ENCODE measurements around the gene WDR86.

Gene WDR86

DNA sequence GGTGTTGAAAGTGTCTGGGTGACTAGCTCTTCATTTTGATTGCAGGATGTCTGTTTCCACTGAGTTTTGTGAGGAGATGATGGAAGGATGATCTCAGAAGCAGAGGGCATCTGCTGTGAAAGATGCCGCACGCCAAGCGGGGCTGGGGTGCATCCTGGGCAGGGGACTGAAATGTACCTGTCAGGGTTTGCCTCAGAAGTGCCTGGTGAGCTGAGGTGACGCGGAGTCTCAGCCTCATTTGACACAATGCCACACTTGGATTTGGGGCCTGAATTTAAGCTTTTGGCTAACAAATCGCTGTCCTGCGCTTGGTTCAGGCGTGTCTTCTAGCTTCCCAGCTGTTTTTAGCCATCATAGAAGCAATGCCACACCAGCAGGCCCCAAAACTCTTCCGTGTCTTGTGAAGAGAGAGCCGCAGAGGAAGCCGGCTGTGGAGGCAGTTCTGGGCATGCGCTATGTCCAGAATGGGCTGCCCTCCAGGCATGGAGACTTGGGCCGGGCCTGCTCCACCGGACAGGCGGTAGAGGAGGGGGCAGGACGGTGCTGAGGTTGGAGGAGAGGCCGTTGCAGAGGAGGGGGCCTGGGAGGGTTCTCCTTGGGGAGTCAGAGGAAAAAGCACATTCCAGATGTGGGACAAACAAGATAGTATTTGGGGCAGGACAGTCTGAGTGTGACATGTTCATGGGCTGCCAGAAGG lies 31.2 kb downstream of the WDR86 start:
- no peak for DNase-seq

DNA sequence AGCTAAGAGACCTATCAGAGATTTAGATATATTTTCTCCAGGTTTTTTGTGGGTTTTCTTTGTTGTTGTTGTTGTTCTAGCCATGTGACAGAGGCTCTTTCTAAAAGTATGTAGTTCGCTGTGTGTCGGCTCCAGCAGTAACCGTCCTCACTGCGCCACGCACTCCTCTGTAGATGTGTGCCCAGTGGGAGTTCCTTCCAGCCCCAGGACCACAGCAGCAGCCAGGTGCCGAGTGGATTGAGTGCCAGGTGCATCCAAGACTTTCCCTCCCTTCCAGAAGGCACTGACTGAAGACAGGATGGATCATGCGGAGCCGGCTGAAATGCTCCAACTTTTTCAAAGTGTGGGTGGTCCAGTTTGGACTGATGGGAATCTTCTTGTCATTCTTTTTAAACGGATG lies 31.8 kb downstream of the WDR86 start:
- DNase-seq = no peak

- DNase-seq = no peak
Measured at GRCh38 chr7:151377406-151377805, 32.4 kb downstream of the WDR86 start.

DNA sequence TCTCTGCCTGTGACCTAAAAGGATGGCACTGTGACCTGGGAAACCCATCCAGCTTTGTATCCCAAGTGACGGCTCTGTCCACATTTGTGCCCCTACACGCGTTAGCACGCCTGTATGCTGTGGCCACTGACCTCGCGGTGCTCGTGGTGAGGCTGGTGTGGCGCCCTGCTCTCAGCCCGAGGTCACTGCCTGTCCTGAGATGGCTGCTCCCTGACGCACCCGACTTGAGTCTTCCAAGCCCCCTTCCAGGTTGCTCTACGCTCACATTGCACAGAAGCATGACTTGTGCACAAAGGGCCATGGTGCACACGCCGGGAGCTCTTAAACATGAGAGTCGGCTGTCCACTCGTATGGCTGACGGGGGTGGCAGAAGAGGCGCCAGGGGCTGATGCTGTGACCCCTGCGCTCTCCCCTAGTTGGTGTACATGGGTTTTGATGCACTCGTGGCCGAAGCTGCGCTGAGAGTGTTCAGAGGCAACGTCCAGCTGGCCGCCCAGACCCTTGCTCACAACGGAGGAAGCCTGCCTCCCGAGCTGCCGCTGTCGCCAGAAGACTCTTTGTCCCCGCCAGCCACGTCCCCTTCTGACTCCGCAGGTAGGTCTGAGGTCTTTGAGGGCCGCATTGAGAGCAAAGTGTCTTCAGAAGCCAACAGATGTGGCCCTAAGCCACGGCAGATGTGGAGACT lies 33.5 kb downstream of the WDR86 start:
- DNase-seq = no peak

DNA sequence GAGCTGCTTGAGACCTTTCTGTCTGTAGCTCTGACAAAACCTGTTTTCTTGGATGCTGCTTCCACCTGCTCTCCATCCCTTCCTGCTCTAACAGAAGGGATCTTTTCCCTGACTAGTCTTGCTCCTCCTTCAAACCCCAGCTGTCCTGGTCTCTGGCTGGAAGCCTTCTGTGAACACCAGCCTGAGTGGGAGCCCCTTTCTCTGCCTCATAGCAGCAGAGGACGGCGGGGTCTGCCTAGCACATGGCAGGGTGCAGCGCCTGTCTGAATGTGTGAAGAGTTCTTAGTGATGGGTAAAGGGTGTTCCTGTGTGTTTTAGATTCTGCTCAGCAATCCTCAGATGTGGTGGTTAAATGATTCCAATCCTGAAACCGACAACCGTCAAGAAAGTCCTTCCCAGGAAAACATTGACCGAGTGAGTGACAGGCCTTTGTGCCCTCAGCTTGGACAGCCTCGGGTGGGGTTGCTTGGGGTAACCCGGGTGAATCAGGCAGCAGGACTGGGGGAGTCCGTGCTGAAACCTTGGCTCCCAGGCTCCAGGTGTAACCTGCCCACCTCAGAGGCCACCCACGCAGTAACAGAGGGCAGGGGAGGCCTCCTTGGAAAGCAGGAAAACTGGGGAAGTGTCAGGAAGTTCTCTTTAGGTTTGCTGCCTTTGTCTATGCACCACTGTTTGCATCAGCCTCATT lies 34.2 kb downstream of the WDR86 start:
- DNase-seq = no peak

DNA sequence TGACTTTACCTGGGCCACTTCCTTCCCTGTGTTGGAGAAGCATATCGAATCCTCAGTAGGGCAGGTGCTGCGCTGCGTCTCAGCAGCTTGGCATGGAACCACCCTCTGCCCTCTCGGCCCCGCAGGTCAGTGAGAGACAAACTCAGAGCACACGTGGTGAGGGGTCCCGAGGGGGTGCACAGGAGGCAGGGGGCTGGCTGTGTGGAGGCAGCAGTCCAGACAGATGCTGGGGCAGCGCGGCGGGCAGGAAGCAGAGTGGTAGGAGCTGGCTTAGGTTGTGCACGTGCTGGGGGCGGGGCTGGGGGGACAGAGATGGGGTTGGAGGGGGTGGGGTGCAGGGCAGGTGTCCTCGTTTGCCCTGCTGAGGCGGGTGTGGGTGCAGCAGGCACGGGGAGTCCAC lies 35.1 kb downstream of the WDR86 start:
- DNase-seq = no peak

DNA sequence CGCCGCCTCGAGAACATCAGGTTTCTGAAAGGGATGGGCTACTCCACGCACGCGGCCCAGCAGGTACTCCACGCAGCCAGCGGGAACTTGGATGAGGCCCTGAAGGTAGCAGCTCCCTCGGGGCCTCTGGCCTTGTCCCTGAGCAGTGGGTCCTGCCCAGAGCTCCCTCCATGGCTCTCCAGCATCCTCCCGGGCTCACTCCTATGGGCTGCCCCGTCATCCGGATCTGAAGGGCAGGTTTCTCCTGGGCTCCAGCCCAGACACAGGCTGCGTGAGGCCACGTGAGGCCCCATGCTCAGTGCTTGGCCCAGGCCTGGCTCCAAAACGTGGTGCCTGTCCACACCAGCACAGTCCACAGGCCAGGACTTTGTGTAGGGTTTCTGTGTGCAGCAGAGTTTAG lies 35.7 kb downstream of the WDR86 start:
- DNase-seq = no peak

- no peak for DNase-seq
Measured at GRCh38 chr7:151373599-151373998, 36.2 kb downstream of the WDR86 start.

DNA sequence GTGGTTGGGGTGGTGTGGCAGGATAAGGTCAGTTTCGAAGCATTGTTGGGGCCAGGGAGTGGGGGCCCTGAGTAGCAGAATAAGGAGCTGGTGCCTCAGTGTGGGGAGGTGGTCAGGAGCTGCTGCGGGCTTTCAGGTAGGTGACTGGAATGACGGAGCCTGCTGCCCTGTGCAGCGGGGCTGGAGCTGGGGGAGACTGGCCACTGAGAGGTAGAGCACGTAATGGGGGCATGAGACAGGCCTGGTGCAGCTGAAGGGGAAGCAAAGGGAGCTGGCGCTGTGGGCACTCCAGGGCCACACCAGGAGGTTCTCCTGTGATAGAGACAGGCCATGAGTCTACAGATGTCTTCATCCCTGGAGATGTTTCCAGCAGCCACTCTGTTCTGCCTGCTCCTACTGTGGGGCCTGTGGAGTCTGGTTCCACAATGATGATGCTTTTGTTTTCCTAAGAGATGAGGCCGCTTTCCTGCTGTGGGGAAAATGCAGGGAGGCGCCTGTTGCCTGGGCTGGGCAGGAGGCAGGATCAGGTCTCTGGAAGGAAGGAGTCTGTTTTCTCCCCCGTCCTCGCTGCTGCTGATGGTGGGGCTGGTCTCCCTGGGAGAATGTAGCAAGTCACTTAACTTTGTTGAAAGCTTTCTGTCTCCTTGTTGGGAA lies 37.1 kb downstream of the WDR86 start:
- no peak for DNase-seq

GRCh38 chr7:151371266-151371665 lies 38.6 kb downstream of the WDR86 start:
- no peak for DNase-seq

DNA sequence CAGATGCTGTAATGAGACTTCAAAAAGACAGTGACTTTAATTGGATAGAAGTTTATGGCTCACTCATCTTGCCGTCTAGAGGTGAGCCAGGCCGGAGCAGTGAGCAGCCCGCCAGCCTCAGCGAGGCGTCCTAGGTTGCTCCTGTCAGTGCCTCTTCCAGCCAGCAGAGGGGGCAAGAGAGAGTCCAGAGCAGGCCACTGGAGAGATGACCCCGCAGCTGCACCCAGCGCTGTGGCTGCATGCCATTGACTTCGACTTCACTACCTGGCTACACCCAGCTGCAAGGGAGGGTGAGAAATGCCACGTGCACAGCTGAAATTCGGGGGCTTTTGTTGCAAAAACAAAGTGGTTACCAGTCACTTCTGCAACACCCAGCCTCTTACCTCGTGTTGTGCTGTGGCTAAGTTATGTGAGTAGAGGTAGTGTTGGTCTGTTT lies 41.7 kb downstream of the WDR86 start:
- peak; percentile 89 for DNase-seq

GRCh38 chr7:151367284-151367683 lies 42.6 kb downstream of the WDR86 start:
- DNase-seq = no peak

GRCh38 chr7:151366880-151367222 lies 43.0 kb downstream of the WDR86 start:
- DNase-seq = no peak

DNA sequence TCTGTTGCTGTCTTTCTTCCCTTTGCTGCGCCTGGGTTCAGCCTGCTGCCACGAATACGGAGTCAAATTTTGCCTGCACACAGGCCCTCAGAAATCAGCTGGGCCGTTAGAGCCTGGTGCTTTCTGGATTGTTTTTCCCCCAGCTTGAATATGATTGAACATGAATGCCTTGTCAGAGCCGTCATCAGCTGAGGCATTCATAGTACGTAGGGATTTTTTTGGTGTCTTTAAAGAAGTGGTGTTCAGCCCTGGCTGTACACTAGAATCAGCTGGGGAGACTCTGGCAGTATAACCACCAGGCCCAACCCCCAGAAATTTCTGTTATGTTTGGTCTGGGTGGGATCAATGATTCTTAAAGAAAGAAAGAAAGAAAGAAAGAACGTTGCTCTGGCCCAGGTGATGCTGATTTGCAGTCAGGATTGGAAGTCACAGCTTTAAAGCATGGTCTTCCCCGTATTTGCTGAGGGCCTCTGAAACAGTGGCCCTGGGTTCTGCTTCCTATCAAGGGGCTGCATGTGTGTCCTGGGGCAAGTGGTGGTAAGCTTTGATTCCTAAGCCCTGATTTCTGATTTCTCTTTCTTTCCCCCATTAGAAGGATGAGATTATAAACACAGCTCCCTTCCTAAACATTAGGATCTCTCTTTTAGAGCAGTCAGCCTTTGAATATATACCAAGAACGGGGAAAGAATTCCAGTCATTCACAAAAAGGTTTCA lies 43.5 kb downstream of the WDR86 start:
- DNase-seq = no peak

DNA sequence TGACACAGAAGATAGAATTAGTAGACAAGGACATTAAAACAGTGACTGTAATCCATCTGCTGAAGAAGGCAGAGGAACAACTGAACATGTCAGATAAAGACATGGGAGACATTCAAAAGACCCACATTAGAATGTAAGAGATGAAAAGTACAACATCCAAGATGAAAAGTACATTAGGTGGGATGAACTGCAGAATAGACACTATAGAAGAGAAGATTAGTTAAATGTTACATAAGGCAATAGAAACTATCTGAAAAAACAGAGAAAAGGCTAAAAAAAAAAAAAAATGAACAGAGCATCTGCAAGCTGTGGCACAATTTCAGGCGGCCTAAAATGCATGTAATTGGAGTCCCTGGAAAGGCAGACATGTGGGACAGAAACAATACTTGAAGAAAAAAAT lies 46.7 kb downstream of the WDR86 start:
- DNase-seq = no peak

GRCh38 chr7:151361193-151361959 lies 48.5 kb downstream of the WDR86 start:
- DNase-seq = no peak

DNA sequence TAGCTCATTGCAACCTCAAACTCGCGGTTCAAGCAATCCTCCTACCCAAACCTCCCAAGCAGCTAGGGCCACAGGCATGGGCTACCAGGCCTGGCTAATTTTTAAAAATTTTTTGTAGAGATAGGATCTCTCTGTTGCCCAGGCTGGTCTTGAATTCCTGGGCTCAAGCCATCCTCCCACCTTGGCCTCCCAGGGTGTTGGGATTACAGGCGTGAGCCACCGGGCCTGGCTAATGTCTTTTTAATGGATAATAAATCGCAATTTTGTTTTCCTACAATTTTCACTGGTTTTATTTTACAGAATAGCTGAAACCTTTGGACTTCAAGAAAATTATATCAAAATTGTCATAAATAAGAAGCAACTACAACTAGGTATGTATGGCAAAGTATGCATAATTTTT lies 57.3 kb downstream of the WDR86 start:
- no peak for DNase-seq

GRCh38 chr7:151351967-151352366 lies 57.9 kb downstream of the WDR86 start:
- DNase-seq = peak; percentile 73

DNA sequence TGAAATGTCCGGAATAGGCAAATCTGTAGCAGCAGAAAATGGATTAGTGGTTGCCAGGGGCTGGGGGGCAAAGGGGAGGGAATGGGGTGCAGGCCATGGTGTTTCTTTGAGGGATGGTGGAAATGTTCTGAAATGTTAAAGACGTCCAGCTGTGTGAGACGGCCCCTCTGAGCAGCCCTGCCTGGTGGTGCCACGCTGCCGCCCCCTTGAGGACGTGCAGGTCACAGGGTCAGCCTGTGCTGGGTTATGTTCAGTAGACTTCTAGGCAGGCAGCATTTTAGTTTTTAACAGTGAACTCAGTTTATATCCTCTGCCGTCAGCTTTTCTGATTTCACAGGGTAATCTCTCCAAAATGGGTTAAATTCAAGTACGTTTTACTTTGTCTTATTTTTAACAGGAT lies 58.8 kb downstream of the WDR86 start:
- DNase-seq = peak; percentile 70

DNA sequence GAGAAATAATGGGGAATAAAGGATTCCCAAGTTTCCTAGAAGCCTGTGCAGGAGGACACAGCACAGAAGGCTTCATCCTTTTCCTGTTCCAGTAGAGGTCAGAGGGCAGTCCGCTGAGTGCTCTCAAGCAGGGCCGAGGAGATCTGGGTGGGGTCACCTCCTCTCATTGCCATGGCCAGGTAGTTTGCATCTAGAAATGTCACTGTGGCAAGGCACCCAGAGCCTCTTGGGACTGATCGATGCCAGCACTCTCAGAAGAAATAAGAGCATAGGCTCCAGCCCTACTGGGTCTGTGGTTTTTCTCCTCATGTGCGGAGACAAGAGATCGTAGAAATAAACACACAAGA lies 60.4 kb downstream of the WDR86 start:
- DNase-seq = no peak

DNA sequence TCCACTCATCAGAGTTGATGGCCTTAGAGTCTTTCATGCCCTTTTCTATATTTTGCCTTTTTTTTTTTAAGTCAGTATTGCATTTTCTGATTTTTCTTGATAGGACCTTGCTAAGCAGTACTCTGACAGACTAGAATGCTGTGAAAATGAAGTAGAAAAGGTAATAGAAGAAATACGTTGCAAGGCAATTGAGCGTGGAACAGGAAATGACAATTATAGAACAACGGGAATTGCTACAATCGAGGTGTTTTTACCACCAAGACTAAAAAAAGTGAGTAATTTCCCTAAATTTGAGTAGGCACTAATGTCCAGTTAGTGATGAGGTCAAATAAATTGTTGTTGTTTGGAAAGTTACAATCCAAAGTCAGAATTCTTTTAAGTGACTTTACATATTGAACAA lies 60.9 kb downstream of the WDR86 start:
- DNase-seq = no peak

- no peak for DNase-seq
Measured at GRCh38 chr7:151347200-151347599, 62.6 kb downstream of the WDR86 start.

- DNase-seq = no peak
Measured at GRCh38 chr7:151346470-151346769, 63.4 kb downstream of the WDR86 start.

Measured in activated CD8-positive, alpha-beta memory T cell treated with anti-CD3 and anti-CD28 coated beads for 24 hours (primary cell).